GDM1 (cell line): ENCODE data around the gene CRYBG1.

Experiments used
- DNase-seq: peaks from one replicate; lab custom pipeline; 2025; lab: John Stamatoyannopoulos, UW

The CRYBG1 gene

DNA sequence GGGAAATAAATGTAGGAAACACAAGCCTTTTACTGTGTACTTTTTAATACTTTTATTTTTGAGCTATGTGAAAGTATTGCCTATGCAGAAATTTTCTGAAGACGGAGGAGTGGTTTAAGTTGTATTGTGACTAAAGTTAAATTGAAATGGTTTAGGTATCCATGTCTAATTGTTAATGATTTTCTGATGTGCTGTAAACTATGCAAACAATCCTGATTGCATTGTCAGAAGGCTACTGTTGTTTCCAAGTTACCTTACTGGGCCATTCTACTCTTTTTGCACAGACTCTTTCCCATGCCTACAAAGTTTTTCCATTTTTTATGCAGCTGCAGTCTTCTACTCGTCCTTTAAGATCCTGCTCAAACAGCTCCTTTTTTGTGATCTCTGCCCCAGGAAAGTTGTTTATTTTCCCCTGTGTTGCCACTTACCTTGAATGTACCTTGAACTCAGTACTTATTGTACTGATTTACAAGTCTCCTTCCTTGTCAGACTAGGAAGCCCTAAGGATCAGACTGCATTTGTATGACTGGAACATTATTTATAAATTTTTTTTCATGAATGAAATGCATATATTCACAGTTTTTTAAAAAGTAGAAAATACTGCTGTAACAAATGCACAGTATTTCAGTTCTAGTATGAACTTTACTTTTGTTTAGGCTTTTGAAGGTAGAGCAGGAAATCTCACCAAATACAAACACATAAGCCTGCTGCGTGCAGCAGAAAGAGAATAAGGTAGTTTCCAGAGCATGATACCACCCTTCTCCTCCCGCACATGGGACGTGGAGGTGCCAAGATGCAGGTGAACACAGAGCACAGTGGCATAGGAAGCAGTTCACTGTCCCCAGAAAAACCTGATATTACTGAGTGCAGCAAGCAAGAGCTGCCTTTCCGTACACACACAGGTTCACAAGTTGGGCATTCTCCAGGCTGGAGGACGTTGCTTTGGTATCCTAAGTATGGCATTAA, 97.8 kb downstream of the CRYBG1 start:
- DNase-seq: no peak

DNA sequence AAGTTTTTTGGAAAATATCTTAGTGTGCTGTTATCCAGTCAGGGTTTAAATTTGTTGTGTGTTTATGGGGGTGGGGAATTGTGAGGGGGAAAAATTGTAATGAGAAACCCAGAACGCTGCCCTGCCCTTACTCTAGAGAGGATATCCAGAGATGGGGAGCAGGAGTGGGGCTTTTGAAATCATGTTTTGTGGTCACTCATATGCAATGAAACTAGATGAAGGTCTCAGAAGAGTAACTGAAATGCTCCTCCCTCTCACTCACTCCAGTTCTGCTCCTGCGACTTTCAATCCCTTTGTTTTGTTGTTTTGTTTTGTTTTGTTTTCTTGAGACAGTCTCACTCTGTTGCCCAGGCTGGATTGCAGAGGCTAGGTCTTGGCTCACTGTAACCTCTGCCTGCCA, 100.0 kb downstream of the CRYBG1 start:
- DNase-seq: no peak

DNA sequence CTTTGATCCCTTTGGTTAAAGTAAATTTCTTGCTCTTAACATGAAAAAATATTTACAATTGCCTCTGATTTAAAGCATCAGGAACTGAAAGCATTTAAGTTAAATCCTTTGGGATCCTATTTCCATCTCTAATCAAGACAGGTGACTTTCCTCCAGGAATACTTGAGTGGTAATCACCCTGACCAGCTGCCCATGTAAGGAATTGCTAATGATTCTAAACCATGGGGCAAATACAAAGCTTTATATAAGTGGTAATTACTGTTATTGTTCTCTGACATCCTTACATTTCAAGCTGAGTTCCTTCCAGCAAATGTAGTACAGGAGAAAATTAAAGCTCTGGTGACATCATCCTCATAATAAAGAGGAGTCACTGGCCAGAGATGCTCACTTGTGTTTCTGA, 100.6 kb downstream of the CRYBG1 start:
- no peak for DNase-seq

DNA sequence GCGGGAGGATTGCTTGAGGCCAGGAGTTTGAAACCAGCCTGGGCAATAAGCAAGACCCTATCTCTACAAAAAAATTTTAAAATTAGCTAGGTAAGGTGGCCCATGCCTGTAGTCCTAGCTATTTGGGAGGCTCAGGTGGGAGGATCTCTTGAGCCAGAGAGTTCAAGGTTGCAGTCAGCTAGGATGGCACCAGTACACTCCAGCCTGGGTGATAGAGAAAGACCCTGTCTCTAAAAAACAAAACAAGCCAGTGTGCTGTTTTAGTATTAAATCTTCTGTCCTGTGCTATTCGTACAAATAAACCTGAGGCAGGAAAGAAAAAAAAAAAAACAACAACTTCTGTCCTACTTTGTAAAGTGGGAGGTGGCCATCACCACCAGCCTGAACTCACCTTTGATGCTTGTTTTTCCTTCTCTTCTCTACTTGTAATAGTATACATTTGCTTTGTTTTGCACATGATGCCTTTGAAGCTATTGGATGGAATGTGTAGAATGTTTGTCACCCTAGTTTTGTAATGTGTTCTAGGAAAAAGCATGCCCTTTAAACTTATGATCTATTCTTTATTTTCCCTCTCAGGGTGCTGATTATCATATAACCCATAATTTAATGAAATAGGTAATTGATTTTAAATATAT, 102.5 kb downstream of the CRYBG1 start:
- DNase-seq: no peak

DNA sequence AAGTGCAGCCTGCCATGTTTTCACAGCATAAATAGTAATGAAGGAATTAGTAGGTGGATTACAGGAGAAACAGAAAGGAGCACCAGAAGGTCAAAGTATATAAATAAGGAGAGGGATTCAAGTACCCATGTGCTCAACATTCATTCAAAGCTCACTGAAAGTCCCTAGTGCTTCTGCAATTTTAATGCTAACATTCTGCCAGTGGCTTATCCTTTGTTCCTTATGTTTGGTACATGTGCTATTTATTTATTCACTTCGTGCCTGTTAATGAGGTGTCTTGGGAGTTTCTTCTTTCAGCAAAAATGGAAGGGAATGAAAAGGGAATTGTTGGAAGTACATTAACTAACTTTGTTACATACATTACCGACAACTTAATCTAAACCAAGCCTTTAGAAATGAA, 105.7 kb downstream of the CRYBG1 start:
- no peak for DNase-seq

DNA sequence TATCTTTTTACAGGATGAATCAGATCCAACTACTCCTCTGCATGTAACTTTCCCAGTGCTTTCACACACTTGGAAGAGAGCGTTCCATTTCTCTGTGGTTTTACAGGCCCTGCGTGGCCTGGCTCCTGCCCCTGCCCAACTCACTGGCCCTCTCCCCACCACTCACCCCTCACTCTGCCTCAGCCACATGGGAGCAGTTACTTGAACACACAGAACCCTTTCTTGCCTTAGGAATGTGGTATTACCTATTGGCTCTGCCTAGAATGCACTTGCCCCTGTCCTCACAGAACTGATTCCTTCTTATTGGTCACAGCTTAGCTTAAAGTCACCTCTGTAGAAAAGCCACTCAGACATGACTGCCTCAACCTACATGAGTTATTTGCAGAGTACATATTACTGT, 108.4 kb downstream of the CRYBG1 start:
- no peak for DNase-seq

DNA sequence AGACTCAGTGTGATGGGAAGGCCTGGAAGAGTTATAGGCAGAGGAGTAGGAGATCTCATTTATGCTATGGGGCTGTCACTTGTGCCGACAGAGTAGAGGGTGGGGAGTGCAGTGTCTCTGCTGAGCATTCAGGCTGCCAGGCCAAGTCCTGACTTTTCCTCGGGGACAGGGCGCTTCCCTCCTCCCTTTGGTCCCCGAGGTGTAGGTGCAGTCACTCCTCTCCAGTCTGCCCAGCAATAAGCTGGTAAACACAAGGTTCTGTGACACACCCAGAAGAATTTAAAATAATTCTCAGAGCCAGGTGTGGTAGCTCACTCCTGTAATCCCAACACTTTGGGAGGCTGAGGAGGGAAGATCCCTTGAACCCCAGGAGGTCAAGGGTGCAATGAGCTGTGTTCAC, 109.4 kb downstream of the CRYBG1 start:
- no peak for DNase-seq

DNA sequence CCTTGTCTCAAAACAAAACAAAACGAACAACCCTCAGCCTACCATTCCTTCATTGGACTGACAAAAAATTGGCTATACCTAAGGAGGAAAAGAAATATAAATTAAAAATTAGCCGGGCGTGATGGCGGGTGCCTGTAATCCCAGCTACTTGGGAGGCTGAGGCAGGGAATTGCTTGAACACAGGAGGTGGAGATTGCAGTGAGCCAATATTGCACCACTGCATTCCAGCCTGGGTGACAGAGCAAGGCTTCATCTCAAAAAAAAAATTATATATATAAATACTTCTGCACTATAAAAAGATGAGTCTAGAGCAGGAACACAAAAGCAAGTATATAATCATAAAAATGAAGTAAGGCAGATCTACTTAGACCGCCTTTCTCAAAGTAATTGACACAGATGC, 109.8 kb downstream of the CRYBG1 start:
- DNase-seq: no peak

DNA sequence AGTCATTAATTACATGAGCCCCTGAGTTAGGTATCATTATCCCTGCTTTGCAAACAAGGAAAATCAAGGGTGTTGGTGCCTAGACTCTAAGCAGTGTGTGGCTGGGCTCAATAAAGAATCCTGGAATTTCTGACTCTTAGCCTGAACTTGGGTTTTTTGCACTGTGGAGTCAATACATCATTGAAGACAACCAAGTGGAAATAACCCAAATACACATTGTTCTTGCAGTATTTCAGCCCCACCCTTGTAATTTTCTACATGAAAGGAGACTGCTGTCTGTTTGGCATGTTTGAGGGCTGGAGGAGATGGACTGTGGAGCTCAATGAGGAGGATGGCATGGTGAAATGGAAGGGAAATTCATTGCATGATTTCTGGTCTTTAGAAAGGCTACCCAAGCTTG, 110.3 kb downstream of the CRYBG1 start:
- DNase-seq: no peak

DNA sequence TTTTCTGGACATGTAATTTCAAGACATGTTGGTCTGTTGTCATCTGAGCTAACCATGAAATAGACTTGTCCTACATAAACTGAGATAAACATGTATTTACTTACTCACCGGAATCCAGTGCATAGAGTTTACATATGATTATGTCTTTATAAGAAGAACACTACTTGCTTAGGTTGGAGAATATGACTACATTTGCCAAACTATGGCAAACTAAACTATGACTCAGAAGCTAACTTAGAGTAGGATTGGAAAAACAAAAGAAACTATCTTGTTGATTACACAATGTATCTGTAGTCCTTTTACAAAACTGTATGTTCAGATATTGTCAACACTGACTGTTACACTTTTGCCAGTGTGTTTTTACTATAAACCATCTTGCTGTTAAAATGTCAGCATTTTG, 113.3 kb downstream of the CRYBG1 start:
- DNase-seq: no peak

DNA sequence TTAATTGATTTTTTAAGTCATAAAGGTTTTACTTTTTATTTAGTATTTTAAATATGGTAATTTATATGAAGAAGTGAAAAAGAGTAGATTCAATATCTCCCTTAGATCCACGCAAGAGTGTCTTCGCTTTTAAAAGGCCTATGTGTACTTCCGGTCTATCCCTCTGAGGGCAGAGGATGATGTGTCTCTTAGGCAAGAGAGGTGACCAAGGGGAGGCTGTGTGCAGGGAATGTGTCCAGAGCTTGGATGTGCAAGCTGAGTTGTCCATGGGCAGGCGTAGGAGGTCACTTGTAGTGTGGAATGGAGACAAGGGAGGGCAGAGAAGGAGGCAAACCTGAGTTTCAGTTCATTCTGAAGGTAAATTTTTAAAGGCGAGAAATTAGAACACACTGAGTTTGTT, 113.9 kb downstream of the CRYBG1 start:
- no peak for DNase-seq

DNA sequence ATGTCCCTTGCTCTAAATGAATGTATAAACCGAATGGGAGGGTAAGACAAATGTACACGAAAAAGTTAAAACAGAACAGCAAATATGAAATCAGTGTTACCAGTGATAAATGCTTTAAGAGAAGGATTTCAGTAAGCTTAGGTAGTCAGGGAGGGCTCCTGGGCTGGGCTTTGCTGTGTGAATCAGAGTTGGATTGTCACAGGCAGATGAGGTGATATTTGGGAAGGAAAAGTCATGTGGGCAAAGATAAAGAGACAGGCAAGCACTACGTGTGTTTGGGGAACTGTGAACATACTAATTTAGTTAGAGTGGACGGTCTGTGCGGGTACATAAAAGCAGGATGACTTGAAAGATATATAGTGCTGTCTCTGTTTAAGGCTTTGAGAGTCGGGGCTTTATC, 114.8 kb downstream of the CRYBG1 start:
- DNase-seq: no peak

DNA sequence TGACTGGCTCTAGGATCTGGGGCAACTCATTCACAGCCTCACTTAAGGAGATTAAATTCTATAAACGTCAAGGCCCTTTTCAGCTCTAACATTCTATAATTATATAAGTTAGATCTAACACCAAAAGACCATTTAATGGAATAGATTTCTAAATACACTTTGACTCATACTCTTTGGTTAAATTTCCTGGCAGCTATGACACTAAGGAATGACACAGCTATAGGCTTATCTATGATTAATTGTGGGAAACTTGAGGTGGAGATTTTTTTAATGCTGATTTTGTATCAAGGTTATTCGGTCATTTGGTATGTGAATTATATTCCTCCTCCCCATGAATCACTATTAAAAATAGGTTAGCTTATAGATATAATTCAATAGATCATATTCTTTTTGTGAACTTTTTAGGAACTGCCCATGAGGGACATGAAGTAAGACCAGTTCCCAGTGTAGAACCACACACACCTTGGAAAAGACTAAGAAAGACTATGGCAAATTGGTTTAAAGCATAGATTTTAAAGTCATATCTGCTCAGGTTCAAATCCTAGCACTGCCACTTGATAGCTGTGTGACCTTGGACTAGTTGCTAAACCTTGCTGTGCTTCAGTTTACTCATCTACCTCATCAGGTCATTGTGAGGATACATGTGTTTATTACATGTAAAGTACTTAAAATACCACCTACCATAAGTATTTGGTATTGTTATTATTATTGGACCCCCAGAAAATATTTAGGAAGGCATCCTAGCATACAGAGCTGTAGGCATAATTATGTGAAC, 116.0 kb downstream of the CRYBG1 start:
- no peak for DNase-seq

DNA sequence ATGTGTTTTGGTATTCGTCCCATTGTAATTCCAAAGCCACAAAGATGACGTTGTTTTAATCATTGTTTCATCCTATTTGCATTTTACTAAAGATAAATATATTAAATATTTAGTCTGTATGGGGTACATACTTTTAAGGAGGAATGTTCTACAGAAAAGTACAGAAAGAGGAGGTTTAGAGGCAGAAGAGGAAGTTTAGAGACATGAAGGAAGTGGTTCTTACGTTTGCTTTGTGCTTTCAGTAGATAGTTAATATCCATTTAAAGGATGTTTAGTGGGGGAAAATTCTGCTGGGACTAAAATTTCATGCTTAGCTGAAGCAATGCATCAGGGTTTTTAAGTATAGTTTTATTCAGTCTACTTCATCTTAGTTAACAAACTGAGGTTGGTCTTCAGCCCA, 116.6 kb downstream of the CRYBG1 start:
- no peak for DNase-seq

DNA sequence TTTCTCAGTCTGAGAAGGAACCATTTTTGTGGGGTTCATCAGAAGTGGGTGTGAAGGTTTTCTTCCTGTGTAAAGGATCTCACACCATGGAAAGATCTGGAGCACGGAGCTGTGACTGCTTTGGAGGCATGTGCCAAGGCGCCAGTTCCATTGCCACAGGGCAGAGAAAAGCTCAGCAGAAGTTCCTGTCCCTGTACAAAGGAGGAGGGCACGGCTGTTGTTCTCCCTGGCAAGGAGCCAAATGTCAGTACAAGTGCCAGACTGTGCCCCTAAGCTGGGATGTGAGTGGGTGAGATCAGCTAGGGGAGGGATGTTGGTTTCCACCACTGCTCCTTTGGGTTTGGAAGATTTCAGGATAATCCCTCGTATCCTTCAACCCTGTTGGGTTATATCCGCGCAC, 117.3 kb downstream of the CRYBG1 start:
- DNase-seq: no peak

DNA sequence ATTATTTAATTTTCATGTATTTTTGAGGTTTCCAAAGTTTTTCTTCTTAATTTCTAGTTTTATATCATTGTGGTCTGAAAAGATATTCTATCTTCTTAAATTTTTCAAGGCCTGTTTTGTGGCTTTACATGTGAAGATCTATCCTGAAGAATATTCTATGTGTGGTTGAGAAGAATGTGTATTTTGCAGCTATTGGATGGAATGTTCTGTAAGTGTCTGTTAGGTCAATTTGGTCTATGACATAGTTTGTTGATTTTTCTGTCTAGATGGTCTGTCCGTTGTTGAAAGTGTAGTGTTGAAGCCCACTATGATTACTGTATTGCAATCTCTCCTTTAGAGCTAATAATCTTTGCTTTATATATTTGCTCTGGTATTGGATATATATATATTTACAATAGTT, 125.7 kb downstream of the CRYBG1 start:
- DNase-seq: no peak

DNA sequence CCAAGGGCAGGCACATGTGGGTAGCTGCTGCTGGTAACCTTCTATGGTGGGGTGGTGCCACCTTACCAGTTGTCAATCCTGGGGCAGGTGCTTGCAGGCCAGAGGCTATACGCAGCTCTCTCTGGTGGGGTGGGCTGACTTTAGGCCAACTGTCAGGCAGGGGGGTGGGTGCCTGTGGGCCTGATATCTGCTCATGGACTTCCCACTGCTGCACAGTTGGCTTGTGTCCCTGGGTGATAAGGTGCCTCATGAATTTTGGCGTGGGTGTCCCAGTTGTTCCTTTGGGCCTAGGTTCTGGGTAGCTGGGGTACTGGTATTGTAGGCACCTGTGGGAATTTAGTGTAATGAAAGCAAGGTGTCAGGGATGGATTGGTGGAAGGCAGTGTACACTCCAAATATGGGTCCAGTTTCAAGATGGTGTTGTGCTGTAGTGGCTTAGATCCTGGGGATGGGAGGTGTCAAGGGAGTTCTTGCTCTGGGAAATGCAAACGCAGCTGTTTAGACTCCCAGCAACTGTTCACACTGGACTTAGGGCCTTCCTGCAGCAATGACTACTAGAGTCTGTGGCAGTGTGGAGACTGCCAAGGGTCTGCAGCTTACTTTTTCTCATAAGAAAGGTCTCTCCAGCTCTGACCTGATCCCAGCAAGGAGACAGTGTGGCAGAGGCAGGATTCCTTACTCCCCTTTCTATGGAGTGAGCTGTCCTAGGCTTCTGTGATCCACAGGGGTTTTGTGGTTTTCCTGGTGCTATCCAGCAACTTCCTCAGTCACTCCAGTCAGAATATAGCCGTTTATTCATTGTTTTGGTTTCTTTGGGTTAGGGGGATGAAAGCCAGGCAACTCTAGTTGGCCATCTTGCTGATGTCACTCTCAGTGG, 128.2 kb downstream of the CRYBG1 start:
- no peak for DNase-seq

DNA sequence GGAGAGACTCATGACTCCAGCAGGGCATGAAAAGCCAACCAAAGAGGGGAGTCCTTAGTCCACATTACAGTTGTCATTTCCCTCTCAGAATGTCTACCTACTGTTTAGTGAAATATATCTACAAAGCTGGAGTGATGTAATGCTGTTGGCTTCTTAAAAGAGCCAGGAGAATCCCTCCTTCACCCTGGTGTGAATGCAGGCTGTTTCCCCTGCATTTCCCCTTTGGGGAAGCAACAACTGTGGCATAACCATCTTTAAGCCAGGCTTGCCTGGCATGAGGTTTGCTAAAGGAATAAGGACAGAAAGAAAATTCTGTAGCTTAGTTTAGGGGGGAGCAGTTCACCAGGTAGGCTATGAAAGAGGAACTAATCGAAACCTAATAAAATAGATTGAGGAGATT, 129.5 kb downstream of the CRYBG1 start:
- DNase-seq: no peak

DNA sequence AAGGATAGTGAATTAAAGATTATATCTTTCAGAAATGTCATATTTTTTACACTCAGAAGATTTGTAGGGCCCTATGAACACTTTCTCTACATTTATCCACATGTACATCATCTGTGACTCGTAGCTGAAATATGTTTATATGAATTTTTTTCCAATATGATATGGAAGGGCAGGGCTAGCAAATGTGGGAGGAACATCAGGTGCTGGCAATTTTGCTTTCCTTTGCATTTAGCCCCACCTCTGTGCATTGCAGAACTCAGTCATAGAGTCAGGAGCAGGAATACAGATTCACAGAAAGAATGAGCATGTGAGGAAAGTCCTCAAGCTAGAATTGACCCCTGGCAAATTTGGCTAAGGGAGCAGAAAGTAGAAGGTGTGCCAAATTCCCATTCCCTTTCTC, 129.9 kb downstream of the CRYBG1 start:
- no peak for DNase-seq

DNA sequence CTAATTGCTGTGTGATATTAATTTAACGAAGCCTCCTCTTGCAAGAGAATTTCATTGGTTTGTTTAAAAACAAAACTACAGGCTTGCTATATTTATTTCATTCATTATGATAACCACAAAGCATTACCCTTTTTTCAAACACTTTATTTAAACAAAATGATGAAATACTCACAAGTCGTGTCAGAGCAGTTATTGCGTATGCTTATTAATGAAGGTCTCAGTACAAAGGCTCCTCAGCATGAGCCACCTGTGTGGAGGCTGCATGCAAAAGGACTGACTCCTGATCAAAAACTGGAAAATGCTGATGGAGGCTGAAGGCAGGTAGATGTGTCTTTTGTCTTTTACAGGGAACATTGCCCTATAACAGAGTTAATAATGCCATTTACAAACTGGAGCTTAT, 130.5 kb downstream of the CRYBG1 start:
- DNase-seq: no peak

DNA sequence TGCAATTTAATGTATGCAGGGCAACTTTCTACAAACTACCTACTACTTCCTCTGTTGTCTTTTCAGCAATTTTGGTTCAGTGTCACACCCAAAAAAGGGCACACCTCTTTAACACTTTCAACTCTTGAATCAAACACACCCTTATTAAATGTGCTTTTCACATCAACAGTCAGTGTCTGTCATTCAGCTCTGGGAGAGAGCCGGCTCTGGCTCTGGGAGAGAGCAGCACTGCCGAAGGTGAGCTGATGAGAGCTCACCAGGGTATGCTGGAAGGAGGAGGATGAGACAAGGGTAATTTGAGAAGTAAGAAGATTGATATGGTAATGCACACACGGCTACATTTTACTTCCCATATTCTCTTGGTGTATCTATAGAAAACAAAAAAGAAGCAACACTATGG, 134.5 kb downstream of the CRYBG1 start:
- DNase-seq: no peak

DNA sequence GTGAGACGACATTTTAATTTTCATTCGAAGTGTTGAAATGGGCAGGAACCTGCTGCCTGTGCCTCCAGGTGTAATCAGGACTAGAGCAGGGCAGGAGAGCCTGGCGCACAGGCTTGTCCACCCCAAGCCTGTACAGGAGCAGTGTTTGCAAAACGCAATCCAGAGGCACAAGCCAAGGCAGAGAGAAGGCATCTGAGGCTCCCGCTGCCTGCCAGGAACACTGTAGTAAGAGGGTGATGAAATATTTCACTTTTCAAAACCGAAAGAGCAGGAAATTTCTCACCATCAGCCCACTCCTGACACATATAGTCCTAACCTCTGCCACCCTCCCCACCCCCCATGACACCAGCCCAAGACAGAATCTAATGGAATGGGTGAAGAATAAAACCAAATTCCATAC, 136.3 kb downstream of the CRYBG1 start:
- DNase-seq: no peak
